ENCODE results near the gene KANK2.
"Not testable (repeated sequence)": the region's sequence is repeated elsewhere in the genome, so short reads cannot be mapped to it uniquely, and the experiment has no call there.

DNA sequence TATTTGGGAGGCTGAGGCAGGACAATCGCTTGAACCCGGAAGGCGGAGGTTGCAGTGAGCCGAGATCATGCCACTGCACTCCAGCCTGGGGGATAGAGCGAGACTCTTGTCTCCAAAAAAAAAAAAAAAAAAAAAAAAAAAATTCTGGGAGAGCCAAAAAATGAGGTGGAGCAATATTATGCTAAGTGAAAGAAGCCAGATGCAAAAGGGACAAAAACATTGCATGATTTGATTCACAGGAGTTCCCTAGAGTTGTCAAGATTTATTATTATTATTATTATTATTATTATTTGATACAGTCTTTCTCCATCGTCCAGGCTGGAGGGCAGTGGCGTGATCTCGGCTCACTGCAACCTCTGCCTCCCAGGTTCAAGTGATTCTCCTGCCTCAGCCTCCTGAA is 16.4 kb downstream of the KANK2 start:
- not testable (repeated sequence) for TF ChIP-seq POLR2AphosphoS5 (IDR thresholded peaks at IDR 0.05; ENCODE audit: insufficient read depth in 1 of 2, low read depth in 1 of 2); POLR2A (IDR thresholded peaks at IDR 0.05)
- TF ChIP-seq, protein P1, sequence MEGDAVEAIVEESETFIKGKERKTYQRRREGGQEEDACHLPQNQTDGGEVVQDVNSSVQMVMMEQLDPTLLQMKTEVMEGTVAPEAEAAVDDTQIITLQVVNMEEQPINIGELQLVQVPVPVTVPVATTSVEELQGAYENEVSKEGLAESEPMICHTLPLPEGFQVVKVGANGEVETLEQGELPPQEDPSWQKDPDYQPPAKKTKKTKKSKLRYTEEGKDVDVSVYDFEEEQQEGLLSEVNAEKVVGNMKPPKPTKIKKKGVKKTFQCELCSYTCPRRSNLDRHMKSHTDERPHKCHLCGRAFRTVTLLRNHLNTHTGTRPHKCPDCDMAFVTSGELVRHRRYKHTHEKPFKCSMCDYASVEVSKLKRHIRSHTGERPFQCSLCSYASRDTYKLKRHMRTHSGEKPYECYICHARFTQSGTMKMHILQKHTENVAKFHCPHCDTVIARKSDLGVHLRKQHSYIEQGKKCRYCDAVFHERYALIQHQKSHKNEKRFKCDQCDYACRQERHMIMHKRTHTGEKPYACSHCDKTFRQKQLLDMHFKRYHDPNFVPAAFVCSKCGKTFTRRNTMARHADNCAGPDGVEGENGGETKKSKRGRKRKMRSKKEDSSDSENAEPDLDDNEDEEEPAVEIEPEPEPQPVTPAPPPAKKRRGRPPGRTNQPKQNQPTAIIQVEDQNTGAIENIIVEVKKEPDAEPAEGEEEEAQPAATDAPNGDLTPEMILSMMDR (IDR thresholded peaks at IDR 0.05) = not testable (repeated sequence)
